ENCODE measurements around the gene LYRM4. TPM values are rescaled to one million over a fixed set of nuclear protein-coding genes. Genes with fewer than 3 reads are reported as not detected.

The LYRM4 gene
- total RNA-seq, 1 donor from 2014 or later: 34.4 TPM

- TF ChIP-seq, protein P1, sequence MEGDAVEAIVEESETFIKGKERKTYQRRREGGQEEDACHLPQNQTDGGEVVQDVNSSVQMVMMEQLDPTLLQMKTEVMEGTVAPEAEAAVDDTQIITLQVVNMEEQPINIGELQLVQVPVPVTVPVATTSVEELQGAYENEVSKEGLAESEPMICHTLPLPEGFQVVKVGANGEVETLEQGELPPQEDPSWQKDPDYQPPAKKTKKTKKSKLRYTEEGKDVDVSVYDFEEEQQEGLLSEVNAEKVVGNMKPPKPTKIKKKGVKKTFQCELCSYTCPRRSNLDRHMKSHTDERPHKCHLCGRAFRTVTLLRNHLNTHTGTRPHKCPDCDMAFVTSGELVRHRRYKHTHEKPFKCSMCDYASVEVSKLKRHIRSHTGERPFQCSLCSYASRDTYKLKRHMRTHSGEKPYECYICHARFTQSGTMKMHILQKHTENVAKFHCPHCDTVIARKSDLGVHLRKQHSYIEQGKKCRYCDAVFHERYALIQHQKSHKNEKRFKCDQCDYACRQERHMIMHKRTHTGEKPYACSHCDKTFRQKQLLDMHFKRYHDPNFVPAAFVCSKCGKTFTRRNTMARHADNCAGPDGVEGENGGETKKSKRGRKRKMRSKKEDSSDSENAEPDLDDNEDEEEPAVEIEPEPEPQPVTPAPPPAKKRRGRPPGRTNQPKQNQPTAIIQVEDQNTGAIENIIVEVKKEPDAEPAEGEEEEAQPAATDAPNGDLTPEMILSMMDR (IDR thresholded peaks at IDR 0.05; ENCODE audit: unreplicated experiment): no peak
- H3K36me3 Mint-ChIP-seq (ENCODE audit: insufficient read depth): no peaks in the 10 kb centered on the region
These were observed 201.5 kb downstream of the LYRM4 start for GRCh38 chr6:5059036-5059896.

More at GRCh38 chr6:5059036-5059896, 201.5 kb downstream of the LYRM4 start:
- no peaks in the 10 kb centered on the region for H3K9me3 Mint-ChIP-seq (ENCODE audit: low read depth)
- DNase-seq (ENCODE audit: low spot score, unreplicated experiment): no peak
- no peak overlapping the region for H3K27ac Mint-ChIP-seq
- no peak overlapping the region for H3K4me3 Mint-ChIP-seq (ENCODE audit: low read depth)
- H3K27me3 Mint-ChIP-seq: peaks cover 3% of the 10 kb centered on the region
- H3K4me1 Mint-ChIP-seq (ENCODE audit: low read depth): peaks cover 1% of the 10 kb centered on the region

Small RNA genes lying within 50 kb of the gene (microRNA-seq; reads per million reads assigned to microRNA genes)
- gene MIR3691 (ENCODE audit: borderline number of aligned reads, unreplicated experiment): 6.0 reads per million, percentile 3 among the genes with 10 or more reads in this experiment

Other genes with a start within 250 kb of the LYRM4 start
- 0.07 TPM in 1 of 2 replicates, not detected in the other for gene PPP1R3G, start 175.6 kb downstream of the LYRM4 start, total RNA-seq
- gene FARS2, start 563 bp upstream of the LYRM4 start, total RNA-seq: 20.2 and 20.8 TPM in 2 replicates